ENCODE measurements around the gene SPOCK3.

DNA sequence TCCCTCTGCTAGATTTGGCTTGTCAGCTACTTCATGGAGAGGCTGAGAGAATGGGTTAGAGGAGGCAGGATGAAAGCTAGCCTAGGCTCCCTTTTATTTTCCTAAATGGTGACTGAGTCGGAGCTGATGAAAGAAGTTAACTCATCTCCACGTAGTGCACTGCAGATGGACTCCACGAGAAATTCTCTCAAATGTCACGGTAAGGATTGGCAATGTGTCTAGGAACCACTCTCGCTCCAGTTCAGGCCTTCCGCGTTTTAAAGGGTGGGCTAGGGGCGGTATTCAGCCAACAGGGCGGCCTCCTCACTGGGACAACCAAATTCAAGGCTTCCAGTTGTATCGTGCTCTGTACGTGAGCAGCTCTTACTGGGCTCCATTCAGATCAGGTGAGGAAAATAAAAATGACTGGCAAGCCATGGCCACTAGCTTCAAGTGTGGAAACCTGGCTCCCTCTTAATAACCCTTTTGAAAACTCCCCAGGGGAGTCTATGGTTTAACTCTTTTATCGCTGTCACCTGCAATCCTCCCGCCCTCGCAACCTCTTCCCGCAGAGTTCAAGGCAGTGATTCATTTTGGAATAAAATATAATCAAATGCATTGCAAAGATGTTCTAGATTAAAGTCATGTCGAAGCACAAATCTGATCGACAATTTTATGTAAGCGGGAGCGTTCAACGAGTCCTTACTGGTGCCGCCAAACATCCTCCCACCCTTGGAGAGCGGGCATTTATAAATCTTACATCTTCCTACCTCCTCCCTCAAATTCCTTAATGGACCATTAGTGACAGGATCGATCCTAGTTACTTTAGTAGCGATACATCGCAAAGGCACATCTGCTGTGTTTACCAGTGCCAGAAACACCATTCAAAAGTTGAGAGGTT, 1.2 kb downstream of the SPOCK3 start:
- TF ChIP-seq POLR2AphosphoS5 (IDR thresholded peaks at IDR 0.05; ENCODE audit: borderline replicate concordance, low read depth, low read length) = no peak
- TF ChIP-seq EZH2 (IDR thresholded peaks at IDR 0.05) = no peak
